SH-SY5Y (cell line): Measurements from ENCODE around the gene REG3A.

ENCODE experiments used
- GATA2 ChIP-seq: IDR thresholded peaks from 2 replicates; pipeline ENCODE4 v1.6.1; 2011; ENCODE audit warnings: mild to moderate bottlenecking, low read depth, low read length
- GATA3 ChIP-seq: IDR thresholded peaks from 2 replicates; pipeline ENCODE4 v1.6.1; 2011; ENCODE audit warnings: low read depth, mild to moderate bottlenecking, low read length, moderate library complexity

Gene REG3A

DNA sequence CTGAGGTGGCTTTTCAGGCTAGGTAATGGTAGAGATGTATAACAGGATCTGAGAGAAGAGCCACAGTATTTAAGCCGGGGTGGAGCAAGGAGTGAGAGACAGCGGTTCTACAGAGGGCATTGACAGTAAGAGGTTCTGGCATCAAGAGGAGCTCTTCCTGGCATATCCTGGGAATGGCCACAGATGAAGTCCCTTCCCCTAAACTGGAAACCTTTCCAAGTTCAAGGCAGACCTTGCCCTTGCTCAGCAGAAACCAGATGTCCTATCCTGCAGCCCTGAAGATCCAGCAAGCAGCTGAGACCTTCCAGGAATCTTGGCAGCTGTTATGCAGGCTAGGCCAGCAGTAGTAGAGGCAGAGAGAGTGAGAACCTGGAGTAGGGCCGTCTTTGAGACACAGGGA lies 21.2 kb downstream of the REG3A start:
- TF ChIP-seq GATA3 (no peak), GATA2 (no peak)

- no peak for TF ChIP-seq GATA2
- TF ChIP-seq GATA3, result no peak
These were observed 27.9 kb downstream of the REG3A start for GRCh38 chr2:79131687-79132086.

DNA sequence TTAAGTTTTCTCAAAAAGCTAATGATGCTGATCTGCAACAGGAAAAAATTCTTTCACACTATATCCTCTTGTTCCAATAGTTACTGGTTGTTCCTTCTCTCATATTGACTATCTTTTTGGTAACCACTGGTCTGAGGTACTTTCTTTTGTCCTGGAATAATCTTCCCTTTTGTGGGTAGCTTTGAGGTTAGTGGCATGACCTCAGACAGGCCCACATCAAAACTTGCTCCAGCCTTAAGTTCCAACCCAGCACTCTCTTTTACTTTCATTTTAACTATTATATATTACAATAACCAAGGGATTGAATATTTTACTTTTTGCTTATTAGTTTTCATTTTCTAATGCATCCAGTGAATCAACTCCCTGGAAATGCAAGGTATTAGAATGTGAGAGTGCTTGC lies 29.7 kb downstream of the REG3A start:
- TF ChIP-seq GATA2, result no peak

DNA sequence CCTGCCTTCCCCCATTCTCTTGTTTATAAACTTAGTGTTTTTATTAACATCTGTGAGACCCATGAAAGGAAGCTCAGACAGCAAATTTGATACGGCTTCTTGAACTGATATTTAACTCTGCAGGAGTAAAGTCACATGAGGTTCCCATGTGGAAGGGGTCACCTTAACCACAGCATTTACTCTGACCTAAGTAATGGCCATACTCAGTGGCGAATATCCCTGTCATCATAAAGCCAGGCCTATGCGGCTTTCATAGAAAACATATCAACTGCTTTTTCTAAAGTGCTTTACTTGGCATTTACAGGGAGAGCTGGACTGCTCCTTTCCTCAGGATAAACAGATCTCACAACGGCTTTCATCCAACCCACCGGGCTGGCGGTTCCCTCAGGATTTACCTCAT lies 30.3 kb downstream of the REG3A start:
- TF ChIP-seq GATA2 (no peak), GATA3 (no peak)

DNA sequence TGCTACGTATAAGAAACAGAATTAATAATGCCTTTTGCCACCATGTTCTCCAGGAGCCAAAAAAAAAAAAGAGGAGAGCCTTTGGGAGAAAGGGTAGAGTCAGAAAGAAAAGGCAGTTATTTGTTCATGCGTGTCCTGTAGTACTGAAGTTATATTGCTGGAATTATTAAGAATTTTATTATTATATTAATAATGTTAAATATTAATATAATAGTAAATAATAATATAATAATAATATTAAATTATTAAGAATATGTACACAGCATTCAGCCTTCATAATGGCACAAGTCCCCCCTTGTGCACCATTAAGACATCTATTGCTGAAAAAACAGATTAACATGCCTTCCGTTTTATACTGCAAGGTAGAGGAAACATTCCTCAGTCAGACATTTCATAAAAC lies 31.1 kb downstream of the REG3A start:
- TF ChIP-seq GATA2 (no peak), GATA3 (no peak)

GRCh38 chr2:79125721-79125985 lies 33.9 kb downstream of the REG3A start:
- TF ChIP-seq GATA2 (no peak), GATA3 (no peak)

GRCh38 chr2:79124907-79125720 lies 34.4 kb downstream of the REG3A start:
- no peak for TF ChIP-seq GATA3

DNA sequence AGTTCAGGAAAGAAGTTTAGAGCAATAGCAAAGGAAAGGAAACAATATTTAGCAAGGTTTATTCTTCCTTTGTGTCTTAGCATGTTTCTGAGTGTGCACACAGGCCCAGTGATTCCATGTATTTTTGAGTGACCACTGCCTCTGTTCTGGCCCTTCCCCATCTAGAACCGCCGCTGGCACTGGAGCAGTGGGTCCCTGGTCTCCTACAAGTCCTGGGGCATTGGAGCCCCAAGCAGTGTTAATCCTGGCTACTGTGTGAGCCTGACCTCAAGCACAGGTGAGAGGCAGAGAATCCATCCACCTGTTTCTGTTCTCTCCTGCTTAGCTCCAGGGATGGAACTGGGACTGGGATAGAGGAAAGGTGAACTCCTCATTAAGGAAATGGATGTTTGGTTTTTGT lies 36.9 kb downstream of the REG3A start:
- no peak for TF ChIP-seq GATA2
- no peak for TF ChIP-seq GATA3

DNA sequence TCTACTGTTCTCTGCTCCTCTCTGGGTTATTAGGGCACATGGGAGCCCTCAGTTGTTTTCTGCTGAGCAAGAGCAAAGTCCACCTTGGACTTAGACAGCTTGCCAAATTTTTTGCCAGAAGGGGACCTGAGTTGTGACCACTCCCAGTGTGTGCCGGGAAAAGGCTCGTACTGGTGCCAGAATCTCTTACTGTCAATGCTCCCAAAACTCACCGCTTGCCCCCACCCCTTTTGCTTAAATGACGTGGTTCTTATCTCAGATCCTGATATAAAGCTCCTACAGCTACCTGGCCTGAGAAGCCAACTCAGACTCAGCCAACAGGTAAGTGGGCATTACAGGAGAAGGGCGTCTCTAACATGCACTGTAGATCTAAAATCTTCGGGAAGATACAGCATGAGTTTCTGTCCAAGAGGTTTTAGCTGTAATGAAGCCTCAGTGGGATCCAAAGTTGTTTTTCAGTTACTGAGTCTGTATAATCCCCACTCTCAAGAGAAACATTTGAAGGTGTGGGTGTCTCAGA lies 39.3 kb downstream of the REG3A start, which contains the start of gene REG1A:
Gene REG1A, plus strand, starts transcription at position 295 of the 520 bp plus-strand sequence. CDS start 374 bp downstream, outside the sequence.
- no peak for TF ChIP-seq GATA2
- no peak for TF ChIP-seq GATA3

- TF ChIP-seq GATA2, result no peak
- TF ChIP-seq GATA3, result no peak
These were observed 42.3 kb downstream of the REG3A start for GRCh38 chr2:79116997-79117928.

- TF ChIP-seq GATA2, result no peak
- TF ChIP-seq GATA3, result no peak
These were observed 44.6 kb downstream of the REG3A start for GRCh38 chr2:79114797-79115494.

- TF ChIP-seq GATA2, result no peak
- no peak for TF ChIP-seq GATA3
These were observed 47.3 kb downstream of the REG3A start for GRCh38 chr2:79112269-79112668.
